ENCODE data around the gene NPC2. TPM values are rescaled to one million over a fixed set of nuclear protein-coding genes. Genes with fewer than 3 reads are reported as not detected.

NPC2 gene
- total RNA-seq, 1 donor from 2014 or later = 19.2 TPM

GRCh38 chr14:74438351-74438915 is 54.7 kb downstream of the NPC2 start:
- intact Hi-C loops (cut with micrococcal nuclease) = no loop called here
- Mint-ChIP-seq H3K9me3 (no peaks in the 10 kb centered on the region), H3K27me3 (ENCODE audit: low read depth) (peaks cover 12% of the 10 kb centered on the region), H3K27ac (no peak overlapping the region), H3K36me3 (ENCODE audit: low read depth) (no peaks in the 10 kb centered on the region), H3K4me3 (ENCODE audit: low read depth) (no peak overlapping the region), H3K4me1 (ENCODE audit: low read depth) (no peaks in the 10 kb centered on the region)
- DNase-seq (ENCODE audit: low spot score) = no peak

- peaks cover 8% of the 10 kb centered on the region for H3K27me3 Mint-ChIP-seq (ENCODE audit: low read depth)
- DNase-seq (ENCODE audit: low spot score) = no peak
- no peaks in the 10 kb centered on the region for H3K9me3 Mint-ChIP-seq
- no peaks in the 10 kb centered on the region for H3K4me1 Mint-ChIP-seq (ENCODE audit: low read depth)
- no peak overlapping the region for H3K27ac Mint-ChIP-seq
- H3K4me3 Mint-ChIP-seq (ENCODE audit: low read depth) = no peak overlapping the region
- no peaks in the 10 kb centered on the region for H3K36me3 Mint-ChIP-seq (ENCODE audit: low read depth)
- intact Hi-C loops (cut with micrococcal nuclease) = no loop called here
These were observed 55.5 kb downstream of the NPC2 start for GRCh38 chr14:74437496-74438053.

- Mint-ChIP-seq H3K27ac (no peak overlapping the region), H3K27me3 (ENCODE audit: low read depth) (peaks cover 11% of the 10 kb centered on the region), H3K36me3 (ENCODE audit: low read depth) (no peaks in the 10 kb centered on the region), H3K4me3 (ENCODE audit: low read depth) (no peak overlapping the region), H3K4me1 (ENCODE audit: low read depth) (no peaks in the 10 kb centered on the region), H3K9me3 (no peaks in the 10 kb centered on the region)
- no peak for DNase-seq (ENCODE audit: low spot score)
- intact Hi-C loops (cut with micrococcal nuclease) = no loop called here
These were observed 58.8 kb downstream of the NPC2 start for GRCh38 chr14:74434294-74434693.

GRCh38 chr14:74429991-74430390 is 63.1 kb downstream of the NPC2 start:
- Mint-ChIP-seq H3K4me1 (ENCODE audit: low read depth) (peaks cover 2% of the 10 kb centered on the region), H3K27me3 (ENCODE audit: low read depth) (peaks cover 19% of the 10 kb centered on the region), H3K36me3 (ENCODE audit: low read depth) (no peaks in the 10 kb centered on the region), H3K27ac (no peak overlapping the region), H3K9me3 (no peaks in the 10 kb centered on the region), H3K4me3 (ENCODE audit: low read depth) (no peak overlapping the region)
- DNase-seq (ENCODE audit: low spot score) = no peak
- intact Hi-C loops (cut with micrococcal nuclease) = no loop called here

Other genes starting within 250 kb of the NPC2 start
- 46.2 and 48.5 TPM in 2 replicates for gene ABCD4, start 190.4 kb downstream of the NPC2 start, total RNA-seq
- gene VRTN, start 144.8 kb downstream of the NPC2 start, total RNA-seq = not detected in 2 replicates
- not detected in 2 replicates for gene SYNDIG1L, start 67.1 kb downstream of the NPC2 start, total RNA-seq
- gene ISCA2, start 460 bp upstream of the NPC2 start, total RNA-seq = 23.9 and 25.3 TPM in 2 replicates
- gene LTBP2, start 118.9 kb upstream of the NPC2 start, total RNA-seq = 0.07 and 0.23 TPM in 2 replicates
- 40.0 and 46.9 TPM in 2 replicates for gene AREL1, start 219.8 kb upstream of the NPC2 start, total RNA-seq
- 61.8 and 62.8 TPM in 2 replicates for gene FCF1, start 219.8 kb upstream of the NPC2 start, total RNA-seq

Data from activated T-helper 2 cell treated with anti-CD3 and anti-CD28 coated beads, Interferon-gamma antibody, Interleukin-2, Interleukin-4, amounts not matched to agents 10 μg/mL and 5 μg/mL and 100 μg/mL, durations not matched to agents 14 hours and 24 hours and 36 hours (primary cell).